Measurements from ENCODE around the gene ANO1. TPM values are rescaled to one million over a fixed set of nuclear protein-coding genes. Genes with fewer than 3 reads are reported as not detected.

The ANO1 gene
- total RNA-seq, 4 donors from 2014 or later: 25.3 to 107 (median 48.8) TPM

GRCh38 chr11:70137383-70137782 lies 59.3 kb downstream of the ANO1 start:
- Histone ChIP-seq H3K36me3 (no peaks in the 10 kb centered on the region), H3K9me3 (no peaks in the 10 kb centered on the region), H3K4me1 (peaks cover 6 to 17% (median 12%) of the 10 kb centered on the region in 4 donors), H3K4me3 (no peak overlapping the region), H3K27me3 (peaks cover 0 to 17% (median 0%) of the 10 kb centered on the region in 4 donors), H3K27ac (replicated peaks in 1 of 4) (no peak overlapping the region)
- no peak for TF ChIP-seq EP300 (IDR thresholded peaks at IDR 0.05)
- no peak for TF ChIP-seq POLR2AphosphoS5 (IDR thresholded peaks at IDR 0.05)
- TF ChIP-seq CTCF (IDR thresholded peaks at IDR 0.05): no peak
- no peak for TF ChIP-seq POLR2A (IDR thresholded peaks at IDR 0.05; ENCODE audit: low read depth)
- intact Hi-C loops (cut with DNase I): no loop called here
- DNase-seq (ENCODE audit: extremely low spot score): no peak
- 92% methylated on average over 9 of the region's 12 CpGs for WGBS

- no peak for DNase-seq (ENCODE audit: extremely low spot score)
- no peaks in the 10 kb centered on the region for H3K36me3 ChIP-seq
- WGBS: 89% methylated on average over 9 of the region's 9 CpGs
- no peak for TF ChIP-seq EP300 (IDR thresholded peaks at IDR 0.05)
- TF ChIP-seq CTCF (IDR thresholded peaks at IDR 0.05): no peak
- TF ChIP-seq POLR2AphosphoS5 (IDR thresholded peaks at IDR 0.05): no peak
- no peak for TF ChIP-seq POLR2A (IDR thresholded peaks at IDR 0.05; ENCODE audit: low read depth)
- H3K27me3 ChIP-seq: peaks cover 0 to 27% (median 0%) of the 10 kb centered on the region in 4 donors
- H3K4me1 ChIP-seq: peaks cover 6 to 17% (median 12%) of the 10 kb centered on the region in 4 donors
- intact Hi-C loops (cut with DNase I): no loop called here
- H3K9me3 ChIP-seq: no peaks in the 10 kb centered on the region
- H3K27ac ChIP-seq (replicated peaks in 1 of 4): no peak overlapping the region
- H3K4me3 ChIP-seq: no peak overlapping the region
These were observed 60.3 kb downstream of the ANO1 start for GRCh38 chr11:70138403-70138802.

GRCh38 chr11:70139785-70140410 lies 61.8 kb downstream of the ANO1 start:
- no peaks in the 10 kb centered on the region for H3K36me3 ChIP-seq
- TF ChIP-seq CTCF (IDR thresholded peaks at IDR 0.05) (no peak), POLR2A (IDR thresholded peaks at IDR 0.05; ENCODE audit: low read depth) (no peak), EP300 (IDR thresholded peaks at IDR 0.05) (no peak), POLR2AphosphoS5 (IDR thresholded peaks at IDR 0.05) (no peak)
- 92% methylated on average over 15 of the region's 15 CpGs for WGBS
- H3K27me3 ChIP-seq: peaks cover 0 to 42% (median 0%) of the 10 kb centered on the region in 4 donors
- peaks cover 6 to 17% (median 12%) of the 10 kb centered on the region in 4 donors for H3K4me1 ChIP-seq
- DNase-seq (ENCODE audit: extremely low spot score): no peak
- H3K9me3 ChIP-seq: no peaks in the 10 kb centered on the region
- no peak overlapping the region for H3K4me3 ChIP-seq
- intact Hi-C loops (cut with DNase I): no loop called here
- no peak overlapping the region for H3K27ac ChIP-seq (replicated peaks in 1 of 4)

GRCh38 chr11:70140711-70141485 lies 62.8 kb downstream of the ANO1 start:
- 59% methylated on average over 17 of the region's 24 CpGs for WGBS
- H3K4me3 ChIP-seq: peak overlapping the region in 3 of 4 donors; percentile 2 to 10 (median 8)
- H3K27me3 ChIP-seq: peaks cover 0 to 48% (median 0%) of the 10 kb centered on the region in 4 donors
- no peaks in the 10 kb centered on the region for H3K9me3 ChIP-seq
- intact Hi-C loops (cut with DNase I): no loop called here
- no peak for DNase-seq (ENCODE audit: extremely low spot score)
- peaks cover 6 to 13% (median 12%) of the 10 kb centered on the region in 4 donors for H3K4me1 ChIP-seq
- no peaks in the 10 kb centered on the region for H3K36me3 ChIP-seq
- TF ChIP-seq POLR2A (IDR thresholded peaks at IDR 0.05; ENCODE audit: low read depth) (no peak), POLR2AphosphoS5 (IDR thresholded peaks at IDR 0.05) (no peak), EP300 (IDR thresholded peaks at IDR 0.05) (no peak), CTCF (IDR thresholded peaks at IDR 0.05) (no peak)
- H3K27ac ChIP-seq (replicated peaks in 1 of 4): no peak overlapping the region

All from esophagus muscularis mucosa (tissue), 4 donors.